H1 (cell line): ENCODE measurements around the gene CCDC78. TPM values are rescaled to one million over a fixed set of nuclear protein-coding genes. Genes with fewer than 3 reads are reported as not detected.

ENCODE experiments used
- CTCF ChIA-PET: fragments of 300-600 bp; sonication (Branson Sonifier 250); formaldehyde crosslinking; loops from one replicate; lab custom pipeline; 2021; ENCODE audit not compliant: partially characterized antibody; lab: Charles Lee
- POLR2A ChIA-PET: fragments of 300-600 bp; sonication (Branson Sonifier 250); formaldehyde crosslinking; loops from one replicate; lab custom pipeline; 2021; ENCODE audit warnings: inconsistent platforms; ENCODE audit not compliant: partially characterized antibody; lab: Charles Lee
- DNase-seq, 2 experiments: peaks; one replicate each; pipeline versions ENCODE4 v3.0.0 to v3.0.0-alpha.2; 2010 to 2022; ENCODE audit warnings: low spot score in 2 of 2, low read depth in 1 of 2, mixed read lengths in 1 of 2
- FAIRE-seq: peaks from 2 replicates; lab custom pipeline; 2011; peaks lifted over from hg19 to GRCh38; lab: Jason Lieb, UNC
- H2AFZ ChIP-seq: 2 replicates; pipeline ENCODE4 v1.8.1; 2012; ENCODE audit warnings: low read length, inconsistent platforms
- H2AK5ac ChIP-seq: 2 replicates; pipeline ENCODE4 v1.6.1; 2013; ENCODE audit warnings: low read depth, low read length
- H2BK120ac ChIP-seq: replicated peaks from 2 replicates; pipeline ENCODE3; 2013; ENCODE audit warnings: low read depth, low read length, inconsistent platforms
- H2BK12ac ChIP-seq: 2 replicates; pipeline ENCODE4 v1.6.1; 2013; ENCODE audit warnings: low read depth, low read length
- H2BK15ac ChIP-seq: 2 replicates; pipeline ENCODE4 v1.6.1; 2013; ENCODE audit warnings: low read length
- H2BK20ac ChIP-seq: 2 replicates; pipeline ENCODE4 v1.6.1; 2013; ENCODE audit warnings: low read length
- H2BK5ac ChIP-seq: 2 replicates; pipeline ENCODE4 v1.6.1; 2013; ENCODE audit warnings: low read depth, low read length
- H3K14ac ChIP-seq: 2 replicates; pipeline ENCODE4 v1.6.1; 2013; ENCODE audit warnings: inconsistent platforms; ENCODE audit not compliant: insufficient read length
- H3K18ac ChIP-seq: 2 replicates; pipeline ENCODE4 v1.6.1; 2013; ENCODE audit warnings: low read length; ENCODE audit errors: extremely low read depth
- H3K23ac ChIP-seq: 2 replicates; pipeline ENCODE4 v1.6.1; 2013; ENCODE audit warnings: inconsistent platforms; ENCODE audit not compliant: insufficient read length
- H3K23me2 ChIP-seq: 2 replicates; pipeline ENCODE4 v1.6.1; 2013; ENCODE audit warnings: low read depth, low read length
- H3K27ac ChIP-seq: 2 replicates; pipeline ENCODE4 v1.6.1; 2011; ENCODE audit warnings: low read depth, low read length, inconsistent platforms
- H3K27me3 ChIP-seq, 4 experiments: replicated peaks in 1 of 4; 1 replicate in 1 of 4; 2 replicates in 3 of 4; pipeline versions ENCODE4 v1.6.1 to v1.8.1; 2011 to 2013; ENCODE audit warnings: low read length in 3 of 4, mild to moderate bottlenecking in 3 of 4, inconsistent platforms in 2 of 4, mixed read lengths in 2 of 4, moderate library complexity in 1 of 4; ENCODE audit not compliant: control insufficient read depth in 3 of 4, insufficient read depth in 3 of 4; ENCODE audit errors: extremely low read depth in 1 of 4
- H3K36me3 ChIP-seq, 4 experiments: 2 replicates each; pipeline versions ENCODE4 v1.6.1 to v1.8.1; 2011 to 2013; ENCODE audit warnings: mild to moderate bottlenecking in 4 of 4, low read length in 3 of 4, moderate library complexity in 2 of 4, control low read depth in 1 of 4, inconsistent platforms in 1 of 4; ENCODE audit not compliant: insufficient read depth in 4 of 4, control insufficient read depth in 2 of 4
- H3K4ac ChIP-seq: replicated peaks from 2 replicates; pipeline ENCODE3; 2013; ENCODE audit warnings: low read length, low read depth, mixed read lengths, inconsistent platforms; ENCODE audit not compliant: insufficient read length
- H3K4me1 ChIP-seq, 4 experiments: replicated peaks in 1 of 4; 1 replicate in 1 of 4; 2 replicates in 3 of 4; pipeline versions ENCODE4 v1.6.1 to v1.8.1; 2011 to 2013; ENCODE audit warnings: low read length in 3 of 4, inconsistent platforms in 2 of 4, mixed read lengths in 1 of 4; ENCODE audit not compliant: insufficient read depth in 4 of 4, control insufficient read depth in 3 of 4
- H3K4me2 ChIP-seq, 2 experiments: 2 replicates each; pipeline versions ENCODE4 v1.6.1 to v1.8.1; 2011 to 2013; ENCODE audit warnings: low read depth in 2 of 2, low read length in 2 of 2, control low read depth in 1 of 2, inconsistent platforms in 1 of 2, mild to moderate bottlenecking in 1 of 2; ENCODE audit not compliant: insufficient read depth in 1 of 2
- H3K4me3 ChIP-seq, 4 experiments: fragments of 200-600, 300-600 bp in 1 of 4; sonication (generic), shearing (Covaris generic), sonication (Bioruptor Twin) in 1 of 4; 2 replicates each; pipeline versions ENCODE4 v1.5.1 to v1.8.1; 2011 to 2016; ENCODE audit warnings: low read length in 4 of 4, low read depth in 3 of 4, control low read depth in 2 of 4, inconsistent platforms in 2 of 4, mild to moderate bottlenecking in 2 of 4, mixed read lengths in 1 of 4, moderate library complexity in 1 of 4; ENCODE audit not compliant: insufficient read depth in 2 of 4; ENCODE audit errors: extremely low read depth in 1 of 4
- H3K56ac ChIP-seq: replicated peaks from 2 replicates; pipeline ENCODE3; 2013; ENCODE audit warnings: low read depth, mild to moderate bottlenecking, mixed read lengths, low read length, inconsistent platforms; ENCODE audit not compliant: insufficient read length
- H3K79me1 ChIP-seq: 2 replicates; pipeline ENCODE4 v1.6.1; 2013; ENCODE audit warnings: low read depth, low read length, control low read depth
- H3K79me2 ChIP-seq, 2 experiments: 2 replicates each; pipeline versions ENCODE4 v1.6.1 to v1.8.1; 2012 to 2013; ENCODE audit warnings: low read length in 2 of 2, mild to moderate bottlenecking in 2 of 2, inconsistent platforms in 1 of 2; ENCODE audit not compliant: insufficient read depth in 2 of 2, control insufficient read depth in 1 of 2
- H3K9ac ChIP-seq, 4 experiments: replicated peaks in 1 of 4; 1 replicate in 1 of 4; 2 replicates in 3 of 4; pipeline versions ENCODE4 v1.6.1 to v1.8.1; 2011 to 2013; ENCODE audit warnings: low read depth in 3 of 4, low read length in 3 of 4, control low read depth in 2 of 4, mild to moderate bottlenecking in 2 of 4, moderate library complexity in 2 of 4, inconsistent platforms in 1 of 4; ENCODE audit errors: extremely low read depth in 1 of 4
- H3K9me3 ChIP-seq, 2 experiments: 2 replicates each; pipeline versions ENCODE4 v1.6.1 to v1.8.1; 2012 to 2013; ENCODE audit warnings: mild to moderate bottlenecking in 2 of 2, moderate library complexity in 2 of 2, control low read depth in 1 of 2, inconsistent platforms in 1 of 2, low read depth in 1 of 2, low read length in 1 of 2, mixed read lengths in 1 of 2; ENCODE audit not compliant: insufficient read depth in 2 of 2
- H4K20me1 ChIP-seq, 2 experiments: replicated peaks in 1 of 2; 2 replicates each; pipeline versions ENCODE3 to v1.8.1; 2011 to 2013; ENCODE audit warnings: inconsistent platforms in 2 of 2, low read length in 2 of 2, mild to moderate bottlenecking in 1 of 2; ENCODE audit not compliant: insufficient read depth in 2 of 2, control insufficient read depth in 1 of 2
- H4K5ac ChIP-seq: 2 replicates; pipeline ENCODE4 v1.6.1; 2013; ENCODE audit warnings: low read length, low read depth, mixed read lengths, inconsistent platforms; ENCODE audit not compliant: insufficient read length
- H4K8ac ChIP-seq: 2 replicates; pipeline ENCODE4 v1.8.0; 2013; ENCODE audit warnings: mild to moderate bottlenecking, moderate library complexity, low read length, inconsistent platforms; ENCODE audit not compliant: insufficient read depth; ENCODE audit errors: extremely low read depth
- H4K91ac ChIP-seq: replicated peaks from 2 replicates; pipeline ENCODE3; 2013; ENCODE audit warnings: low read length, mixed read lengths, inconsistent platforms; ENCODE audit not compliant: insufficient read length
- BACH1 ChIP-seq: IDR thresholded peaks from 2 replicates; pipeline ENCODE4 v1.6.1; 2012; ENCODE audit warnings: low read length, improper control_type of control experiment
- CBX5 ChIP-seq: fragments of 300-800, 300-1000 bp; sonication (generic); IDR thresholded peaks from 2 replicates; pipeline ENCODE4 v1.7.1; 2016; ENCODE audit warnings: antibody characterized with exemption, low read length, low read depth
- JUND ChIP-seq: IDR thresholded peaks from 2 replicates; pipeline ENCODE4 v1.6.1; 2011; ENCODE audit warnings: mild to moderate bottlenecking, improper control_type of control experiment, low read length
- NANOG ChIP-seq: IDR thresholded peaks from 2 replicates; pipeline ENCODE4 v1.6.1; 2011; ENCODE audit warnings: low read length, low read depth, mild to moderate bottlenecking, inconsistent platforms; ENCODE audit not compliant: insufficient read depth, poor library complexity, severe bottlenecking
- NRF1 ChIP-seq: IDR thresholded peaks from 2 replicates; pipeline ENCODE4 v1.6.1; 2011; ENCODE audit warnings: mild to moderate bottlenecking, low read depth, low read length, improper control_type of control experiment
- PHF8 ChIP-seq: fragments of 200-600 bp; sonication (generic); conservative IDR thresholded peaks from 2 replicates; pipeline ENCODE4 v1.7.1; 2012; ENCODE audit warnings: low read depth, mild to moderate bottlenecking, inconsistent platforms, low read length, moderate library complexity
- SP1 ChIP-seq: IDR thresholded peaks from 2 replicates; pipeline ENCODE4 v1.6.1; 2011; ENCODE audit warnings: low read depth, low read length
- SUZ12 ChIP-seq: fragments of 200-600 bp; sonication (generic); IDR thresholded peaks from 2 replicates; pipeline ENCODE4 v1.6.1; 2012; ENCODE audit warnings: mild to moderate bottlenecking, inconsistent platforms, low read length, moderate library complexity, mixed read lengths
- TAF1 ChIP-seq: IDR thresholded peaks from 2 replicates; pipeline ENCODE4 v1.6.1; 2011; ENCODE audit warnings: mild to moderate bottlenecking, low read depth, low read length
- TEAD4 ChIP-seq: IDR thresholded peaks from 2 replicates; pipeline ENCODE4 v1.6.1; 2012; ENCODE audit warnings: low read depth, low read length, inconsistent platforms, mixed read lengths
- WGBS, 2 experiments: shearing (Covaris generic) in 1 of 2; methylation state at CpG; one replicate each; pipeline versions ENCODE4 v1.1.6 to v1.1.7; 2013 to 2015; ENCODE audit warnings: low lambda C conversion rate in 2 of 2, mixed read lengths in 2 of 2, inconsistent platforms in 1 of 2, low coverage in 1 of 2, missing lambda C conversion rate in 1 of 2; ENCODE audit not compliant: insufficient replicate concordance in 2 of 2, insufficient coverage in 1 of 2, insufficient read length in 1 of 2; ENCODE audit errors: extremely low coverage in 1 of 2, missing lambda C conversion rate in 1 of 2; 5-methylcytosine and 5-hydroxymethylcytosine counted together
- polyA plus RNA-seq, 7 experiments: library from polyadenylated mRNA; depleted of rRNA in 3 of 7; stranded (reverse) in 5 of 7; unstranded in 2 of 7; fragments of >200 nt in 5 of 7; fragments of 200-250 nt in 2 of 7; gene quantifications; 1 replicate in 5 of 7; 2 replicates in 1 of 7; 4 replicates in 1 of 7; pipeline versions ENCODE4 v1.2.1 to v1.2.3, GENCODE V29; 2011 to 2013; ENCODE audit warnings: missing spikeins in 2 of 7, mixed read lengths in 2 of 7
- total RNA-seq: library from RNA; stranded (reverse); fragmentation: NEBNext Ultra II Directional; extraction: Animal tissue kit (Norgen Biotek cat#: 25700); gene quantifications from 2 replicates; pipeline ENCODE4 v1.2.1, GENCODE V29; 2021
- TF ChIP-seq, protein P1 (sequence below): IDR thresholded peaks from 2 replicates; pipeline ENCODE4 v1.6.1; 2011; ENCODE audit warnings: low read length, improper control_type of control experiment

The CCDC78 gene
- total and polyA plus RNA-seq, 2 of the 8 experiments (the other 6 are each of a cell fraction or from before 2014, with no cell fraction given) = 7.1 to 8.5 TPM

DNA sequence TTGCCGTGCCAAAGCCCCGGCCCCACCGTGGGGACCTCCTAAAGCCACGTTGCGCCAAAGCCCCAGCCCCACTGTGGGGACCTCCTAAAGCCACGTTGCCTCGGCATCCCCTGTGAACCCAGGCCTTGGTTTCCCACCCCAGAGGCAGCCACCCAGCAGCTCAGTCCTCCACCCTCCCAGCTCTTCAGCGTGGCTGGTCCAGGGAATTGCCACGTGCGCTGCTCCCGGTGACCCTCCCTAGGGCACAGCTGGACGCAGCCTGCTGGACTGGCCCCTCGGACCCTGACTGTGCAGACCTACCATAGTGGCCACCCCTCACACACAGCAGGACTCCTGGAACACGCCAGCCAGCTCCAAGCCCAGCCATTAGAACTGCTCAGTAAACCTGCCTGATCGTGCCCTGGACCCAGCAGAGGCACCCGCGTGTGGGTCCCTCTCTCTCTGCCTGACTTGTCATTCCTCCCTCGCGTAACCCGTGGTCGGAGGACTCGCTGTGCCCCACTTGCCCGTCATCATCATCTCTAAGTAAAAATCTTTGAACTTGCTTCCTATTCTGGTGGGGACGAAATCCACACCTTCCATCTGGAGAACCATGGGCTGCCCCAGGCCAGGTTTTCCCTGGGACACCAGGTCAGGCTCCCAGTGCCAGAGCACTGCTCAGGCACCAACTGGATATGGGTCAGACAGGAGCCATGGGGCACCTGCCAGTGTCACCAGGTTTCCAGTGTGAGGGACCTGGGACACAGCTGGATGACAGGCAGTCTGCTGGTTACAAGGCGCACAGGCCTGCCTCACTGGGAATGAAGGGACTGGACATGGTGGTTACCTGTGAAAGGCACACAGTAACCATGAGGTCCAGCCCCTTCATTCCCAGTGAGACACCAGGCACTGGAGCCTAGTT lies 9.0 kb upstream of the CCDC78 start:
- ChIA-PET CTCF (interaction anchor here (1.2 to 35.8 kb wide), 7 partner anchors 9 to 49 kb away, joined by 4 to 977 read pairs (median 14); partner anchors contain the start of genes ANTKMT, CCDC78, CHTF18 and FBXL16), POLR2A (interaction anchor here (1.0 to 23.0 kb wide), 6 partner anchors 9 to 50 kb away, joined by 3 to 353 read pairs (median 5); partner anchors contain the start of genes ANTKMT, CCDC78, HAGHL and METRN)
- no peak overlapping the region for H4K91ac ChIP-seq
- no peak overlapping the region; the same call in 1 of the 2 replicates for H2BK5ac ChIP-seq
- H3K27ac ChIP-seq = no peak overlapping the region
- H2BK15ac ChIP-seq = no peak overlapping the region
- H3K4me3 ChIP-seq = no peak overlapping the region
- H3K23me2 ChIP-seq = peaks cover 4% of the 10 kb centered on the region; the same call in 1 of the 2 replicates
- H3K14ac ChIP-seq = no peak overlapping the region
- no peaks in the 10 kb centered on the region for H3K79me1 ChIP-seq
- H3K4me1 ChIP-seq = peaks cover 0 to 8% (median 3%) of the 10 kb centered on the region in 4 experiments; a peak in 5 of 7 replicates
- H3K4me2 ChIP-seq = no peak overlapping the region
- H4K20me1 ChIP-seq = peaks cover 2 to 10% of the 10 kb centered on the region in 2 experiments
- H2BK12ac ChIP-seq = no peak overlapping the region
- no peak overlapping the region for H2BK120ac ChIP-seq
- no peak for FAIRE-seq
- H3K27me3 ChIP-seq = no peaks in the 10 kb centered on the region
- no peak overlapping the region for H3K23ac ChIP-seq
- peaks cover 0 to 3% (median 2%) of the 10 kb centered on the region in 4 experiments; a peak in 2 of 8 replicates for H3K36me3 ChIP-seq
- H3K9ac ChIP-seq = no peak overlapping the region
- 93% methylated on average over 25 of the region's 25 CpGs; no CpG with 5 or more reads in 1 of the 2 experiments for WGBS, 2 experiments
- no peak overlapping the region for H4K5ac ChIP-seq
- DNase-seq = no peak
- peak overlapping the region; percentile 25; the same call in 1 of the 2 replicates for H4K8ac ChIP-seq
- H3K4ac ChIP-seq = no peak overlapping the region
- H3K56ac ChIP-seq = no peak overlapping the region
- no peak overlapping the region for H3K18ac ChIP-seq
- no peak overlapping the region for H2BK20ac ChIP-seq
- no peak overlapping the region for H2AFZ ChIP-seq
- H3K9me3 ChIP-seq = no peaks in the 10 kb centered on the region
- H3K79me2 ChIP-seq = no peaks in the 10 kb centered on the region
- no peak overlapping the region for H2AK5ac ChIP-seq
- no peak for TF ChIP-seq TAF1
- TF ChIP-seq PHF8 = no peak
- TF ChIP-seq, protein P1, sequence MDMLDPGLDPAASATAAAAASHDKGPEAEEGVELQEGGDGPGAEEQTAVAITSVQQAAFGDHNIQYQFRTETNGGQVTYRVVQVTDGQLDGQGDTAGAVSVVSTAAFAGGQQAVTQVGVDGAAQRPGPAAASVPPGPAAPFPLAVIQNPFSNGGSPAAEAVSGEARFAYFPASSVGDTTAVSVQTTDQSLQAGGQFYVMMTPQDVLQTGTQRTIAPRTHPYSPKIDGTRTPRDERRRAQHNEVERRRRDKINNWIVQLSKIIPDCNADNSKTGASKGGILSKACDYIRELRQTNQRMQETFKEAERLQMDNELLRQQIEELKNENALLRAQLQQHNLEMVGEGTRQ = no peak
- TF ChIP-seq SUZ12 = no peak
- TF ChIP-seq NRF1 = no peak
- no peak for TF ChIP-seq JUND
- TF ChIP-seq NANOG = no peak
- TF ChIP-seq CBX5 = no peak
- no peak for TF ChIP-seq SP1
- TF ChIP-seq BACH1 = no peak
- no peak for TF ChIP-seq TEAD4
